Gastroesophageal sphincter (tissue), 4 donors: ENCODE measurements around the gene PAFAH2. TPM values are rescaled to one million over a fixed set of nuclear protein-coding genes. Genes with fewer than 3 reads are reported as not detected.

Experiments used
- ATAC-seq: fragments of 150-250 bp; one replicate; pipeline ENCODE4 v1.9.1; 2016; ENCODE audit warnings: mild to moderate bottlenecking, moderate library complexity
- H3K27ac ChIP-seq, 4 donors: fragments of 200-600 bp; sonication (generic) in 3 of 4; 1 replicate in 3 of 4; 2 replicates in 1 of 4; pipeline ENCODE4 v1.5.1; 2016 to 2019
- H3K27me3 ChIP-seq: fragments of 200-600 bp; sonication (generic); one replicate; pipeline ENCODE4 v1.5.1; 2019
- H3K36me3 ChIP-seq, 2 donors: fragments of 200-600 bp; sonication (generic); one replicate each; pipeline ENCODE4 v1.5.1; 2019; ENCODE audit warnings: control low read depth in 1 of 2
- H3K4me1 ChIP-seq, 3 donors: fragments of 200-600 bp; sonication (generic); 1 replicate in 2 of 3; 2 replicates in 1 of 3; pipeline ENCODE4 v1.5.1; 2016 to 2019; ENCODE audit warnings: control low read depth in 2 of 3
- H3K4me3 ChIP-seq, 2 donors: fragments of 200-600 bp; sonication (generic); one replicate each; pipeline ENCODE4 v1.5.1; 2019; ENCODE audit warnings: mild to moderate bottlenecking in 1 of 2, moderate library complexity in 1 of 2
- H3K9me3 ChIP-seq, 3 donors: fragments of 200-600 bp; sonication (generic); one replicate each; pipeline ENCODE4 v1.5.1; 2017 to 2019; ENCODE audit warnings: control low read depth in 2 of 3
- CTCF ChIP-seq, 4 experiments: fragments of 200-600 bp in 2 of 4; fragments of 450-650 bp in 2 of 4; sonication (generic) in 1 of 4; IDR thresholded peaks; one replicate each; pipeline ENCODE4 v1.5.1; 2017 to 2019; ENCODE audit warnings: antibody characterized with exemption in 4 of 4, mild to moderate bottlenecking in 2 of 4, moderate library complexity in 2 of 4
- EP300 ChIP-seq: sonication (generic); formaldehyde crosslinking; IDR thresholded peaks from one replicate; pipeline ENCODE4 v1.6.1; 2017; ENCODE audit warnings: antibody characterized with exemption, mild to moderate bottlenecking
- POLR2A ChIP-seq, 2 donors: fragments of 450-650 bp; IDR thresholded peaks; one replicate each; pipeline ENCODE4 v1.6.1; 2017; ENCODE audit warnings: antibody characterized with exemption in 2 of 2, mild to moderate bottlenecking in 2 of 2, moderate library complexity in 1 of 2
- POLR2AphosphoS5 ChIP-seq: sonication (generic); formaldehyde crosslinking; IDR thresholded peaks from one replicate; pipeline ENCODE4 v1.6.1; 2017; ENCODE audit warnings: antibody characterized with exemption
- WGBS, 2 donors: methylation state at CpG; one replicate each; pipeline ENCODE4 v1.1.5; 2018; ENCODE audit warnings: low coverage in 1 of 2; 5-methylcytosine and 5-hydroxymethylcytosine counted together
- total RNA-seq, 4 donors: library from RNA; depleted of rRNA; stranded (reverse); fragments of >200 nt; gene quantifications; one replicate each; pipeline ENCODE4 v1.1.0, GENCODE V29; 2016

Gene PAFAH2
- total RNA-seq, 4 donors from 2014 or later = 6.6 to 12.2 (median 8.5) TPM

DNA sequence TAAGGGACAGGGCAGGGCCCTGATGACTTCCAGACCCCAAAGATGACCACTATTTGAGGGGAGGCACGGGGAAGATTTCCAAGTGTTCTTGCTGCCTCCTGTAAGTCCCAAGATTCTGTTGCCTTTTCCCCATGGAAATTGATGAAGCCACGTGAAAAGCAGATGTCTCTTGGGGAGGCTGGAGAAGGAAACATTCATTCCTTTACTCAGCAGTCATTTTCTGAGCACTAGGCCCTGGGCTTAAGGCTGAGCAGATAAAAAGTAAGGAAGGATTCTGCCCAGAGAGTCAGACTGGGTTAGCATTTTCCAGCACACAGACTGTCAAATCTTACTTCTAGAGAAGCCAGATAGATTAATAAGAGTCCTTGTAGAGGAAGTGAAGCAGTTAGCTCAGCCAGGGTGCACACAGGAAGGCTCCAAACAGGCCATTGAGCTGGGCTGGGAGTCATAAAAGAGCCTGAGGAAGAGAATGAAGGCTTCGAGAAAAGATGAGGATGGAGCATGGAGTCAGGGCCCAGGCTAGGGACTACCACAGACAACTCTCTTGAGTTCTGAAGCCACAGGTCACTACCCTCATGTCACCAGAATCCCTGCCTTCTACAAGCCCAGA, 33.9 kb upstream of the PAFAH2 start:
- ATAC-seq = no peak
- Histone ChIP-seq H3K27me3 (peaks cover 13% of the 10 kb centered on the region), H3K4me3 (no peak overlapping the region), H3K36me3 (no peaks in the 10 kb centered on the region), H3K27ac (no peak overlapping the region), H3K9me3 (no peaks in the 10 kb centered on the region), H3K4me1 (peaks cover 0 to 17% (median 4%) of the 10 kb centered on the region in 3 donors)
- WGBS, 2 donors = 52% methylated on average over 2 of the region's 3 CpGs; no CpG with 5 or more reads in 1 of the 2 donors
- TF ChIP-seq EP300 (no peak), POLR2AphosphoS5 (no peak), CTCF (IDR thresholded peaks at IDR 0.05) (no peak), POLR2A (IDR thresholded peaks at IDR 0.05) (no peak)

- WGBS, 2 donors = no CpG with 5 or more reads among the region's 4 CpGs
- H3K9me3 ChIP-seq = no peaks in the 10 kb centered on the region
- H3K27me3 ChIP-seq = peaks cover 13% of the 10 kb centered on the region
- H3K4me3 ChIP-seq = no peak overlapping the region
- TF ChIP-seq POLR2AphosphoS5 = no peak
- no peak for TF ChIP-seq POLR2A (IDR thresholded peaks at IDR 0.05)
- no peak for TF ChIP-seq CTCF (IDR thresholded peaks at IDR 0.05)
- TF ChIP-seq EP300 = no peak
- ATAC-seq = no peak
- no peaks in the 10 kb centered on the region for H3K36me3 ChIP-seq
- H3K27ac ChIP-seq = no peak overlapping the region
- H3K4me1 ChIP-seq = peaks cover 0 to 12% (median 4%) of the 10 kb centered on the region in 3 donors
These were observed 33.3 kb upstream of the PAFAH2 start for GRCh38 chr1:26031196-26031595.

- WGBS, 2 donors = 81 to 84% methylated on average over 7 of the region's 7 CpGs
- H3K9me3 ChIP-seq = no peaks in the 10 kb centered on the region
- no peak for ATAC-seq
- H3K36me3 ChIP-seq = no peaks in the 10 kb centered on the region
- H3K4me3 ChIP-seq = no peak overlapping the region
- H3K27me3 ChIP-seq = peaks cover 13% of the 10 kb centered on the region
- H3K4me1 ChIP-seq = peaks cover 0 to 6% (median 4%) of the 10 kb centered on the region in 3 donors
- no peak overlapping the region for H3K27ac ChIP-seq
- TF ChIP-seq EP300 (no peak), POLR2AphosphoS5 (no peak), POLR2A (IDR thresholded peaks at IDR 0.05) (no peak), CTCF (IDR thresholded peaks at IDR 0.05) (no peak)
These were observed 32.1 kb upstream of the PAFAH2 start for GRCh38 chr1:26029864-26030481.

DNA sequence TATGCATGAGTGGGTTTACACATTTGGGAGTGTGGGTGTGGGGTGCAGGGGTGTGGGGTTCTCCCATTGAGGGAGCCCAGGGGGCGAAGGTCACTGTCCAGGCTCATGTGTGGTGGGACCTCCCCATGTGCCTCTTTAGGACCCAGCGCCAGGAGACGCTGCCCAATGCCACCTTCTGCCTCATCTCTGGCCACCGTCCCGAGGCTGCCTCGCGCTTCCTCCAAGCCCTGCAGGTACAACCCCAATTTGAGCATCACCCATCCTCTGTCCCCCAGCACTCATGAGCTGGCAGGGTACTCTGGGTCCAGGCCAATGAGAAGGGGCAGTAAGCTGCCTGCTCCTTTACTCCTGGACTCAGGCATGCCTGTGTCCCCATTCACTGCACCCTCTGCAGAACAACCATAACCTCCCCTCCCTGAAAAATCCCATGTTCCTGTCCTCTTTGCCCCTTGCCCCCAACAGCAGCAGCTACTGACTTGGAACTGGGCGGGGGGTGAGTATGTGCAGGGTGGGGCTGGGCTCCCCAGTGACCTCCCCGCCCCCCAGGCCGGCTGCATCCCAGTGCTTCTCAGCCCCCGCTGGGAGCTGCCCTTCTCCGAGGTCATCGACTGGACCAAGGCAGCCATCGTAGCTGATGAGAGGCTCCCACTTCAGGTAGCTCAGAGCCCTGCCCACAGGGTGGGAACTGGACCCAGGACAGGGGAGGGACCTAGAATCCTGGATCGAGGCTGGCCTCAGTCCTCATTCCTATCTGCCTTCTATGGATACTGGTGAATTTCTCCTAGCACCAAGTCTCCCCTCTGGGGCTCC, 31.4 kb upstream of the PAFAH2 start:
- TF ChIP-seq POLR2A (IDR thresholded peaks at IDR 0.05) (no peak), EP300 (no peak), CTCF (IDR thresholded peaks at IDR 0.05) (no peak), POLR2AphosphoS5 (no peak)
- no peaks in the 10 kb centered on the region for H3K4me1 ChIP-seq
- WGBS, 2 donors = 89 to 96% methylated on average over 5 of the region's 15 CpGs
- ATAC-seq = no peak
- H3K36me3 ChIP-seq = no peaks in the 10 kb centered on the region
- H3K27ac ChIP-seq = no peak overlapping the region
- H3K4me3 ChIP-seq = no peak overlapping the region
- H3K27me3 ChIP-seq = peaks cover 13% of the 10 kb centered on the region
- no peaks in the 10 kb centered on the region for H3K9me3 ChIP-seq
